Heart left ventricle (tissue), 16 donors: ENCODE data around the gene STON2. TPM values are rescaled to one million over a fixed set of nuclear protein-coding genes. Genes with fewer than 3 reads are reported as not detected.

Experiments
- ATAC-seq, 4 donors: fragments of 200-7000 bp; cut with Tn5 transposase; one replicate each; pipeline ENCODE4 v1.9.1; 2020 to 2022; ENCODE audit warnings: moderate library complexity in 4 of 4, mild to moderate bottlenecking in 3 of 4, moderate number of reproducible peaks in 1 of 4
- DNase-seq, 5 donors: peaks; one replicate each; pipeline ENCODE4 v3.0.0-alpha.2; 2020
- H3K27ac ChIP-seq, 12 donors: fragments of 200-600 bp; sonication (generic) in 4 of 12; one replicate each; pipeline versions ENCODE4 v1.5.0 to v1.8.0; 2016 to 2022; ENCODE audit warnings: mild to moderate bottlenecking in 2 of 12
- H3K27me3 ChIP-seq, 9 donors: fragments of 200-600 bp; sonication (generic) in 2 of 9; one replicate each; pipeline versions ENCODE4 v1.5.1 to v1.8.0; 2016 to 2022; ENCODE audit warnings: mild to moderate bottlenecking in 3 of 9
- H3K36me3 ChIP-seq, 9 donors: fragments of 200-600 bp; sonication (generic) in 2 of 9; one replicate each; pipeline versions ENCODE4 v1.5.0 to v1.8.0; 2018 to 2022; ENCODE audit warnings: mild to moderate bottlenecking in 2 of 9
- H3K4me1 ChIP-seq, 12 donors: fragments of 200-600 bp; sonication (generic) in 4 of 12; one replicate each; pipeline versions ENCODE4 v1.5.0 to v1.8.0; 2016 to 2022; ENCODE audit warnings: mild to moderate bottlenecking in 3 of 12
- H3K4me3 ChIP-seq, 12 donors: fragments of 200-600 bp; sonication (generic) in 4 of 12; one replicate each; pipeline versions ENCODE4 v1.5.0 to v1.8.0; 2017 to 2022; ENCODE audit warnings: mild to moderate bottlenecking in 9 of 12, moderate library complexity in 4 of 12
- H3K9me3 ChIP-seq, 12 donors: fragments of 200-600 bp; sonication (generic) in 4 of 12; one replicate each; pipeline versions ENCODE4 v1.5.0 to v1.8.0; 2016 to 2022; ENCODE audit warnings: mild to moderate bottlenecking in 1 of 12
- POLR2A ChIP-seq, 2 donors: fragments of 450-650 bp; IDR thresholded peaks; one replicate each; pipeline ENCODE4 v1.6.1; 2017; ENCODE audit warnings: antibody characterized with exemption in 2 of 2, mild to moderate bottlenecking in 2 of 2, moderate library complexity in 2 of 2
- WGBS, 4 donors: extraction: QIAGEN DNeasy Blood & Tissue Kit in 2 of 4; methylation state at CpG; one replicate each; pipeline versions ENCODE4 v1.1.5 to v1.1.7; 2013 to 2018; 5-methylcytosine and 5-hydroxymethylcytosine counted together
- intact Hi-C, 10 donors: fragments of 100-400 bp; cut with DNase I; formaldehyde crosslinking; loops; one replicate each; pipeline versions ENCODE4 v1.11.1 to v1.14.2; 2022
- polyA plus RNA-seq, 2 donors: library from polyadenylated mRNA; stranded (reverse); fragments of 200-250 nt; gene quantifications; one replicate each; pipeline ENCODE4 v1.2.3, GENCODE V29; 2013
- total RNA-seq, 9 donors: library from RNA; depleted of rRNA in 2 of 9; stranded (reverse); fragments of >200 nt in 2 of 9; fragmentation: NEBNext Ultra II Directional in 3 of 9; extraction: Animal tissue kit (Norgen Biotek cat#: 25700) in 3 of 9; gene quantifications; one replicate each; pipeline versions ENCODE4 v1.1.0 to v1.2.4, GENCODE V29; 2016 to 2023
- TF ChIP-seq, protein P1 (sequence below), 12 donors: fragments of 200-600 bp; sonication (generic) in 4 of 12; IDR thresholded peaks; one replicate each; pipeline versions ENCODE4 v1.5.0 to v1.8.0; 2018 to 2022; ENCODE audit warnings: antibody characterized with exemption in 12 of 12, mild to moderate bottlenecking in 5 of 12
- donor health status: ischemic (EF 13 %, LVEDD 7.1; RV severe dilation, severe dysfunction).
- donor health status: healthy with polysubstance abuse.
- donor health status: DM: no; HTN: yes; CAD: no.
- donor health status: DM: no; HTN: no; CAD: no.
- donor health status: ischemic (EF 25% LVEDD 6.9; RV normal size, moderate dysfunction).
- donor health status: ischemic (EF 25% LVEDD 5.7; RV mildly dilated, moderate dysfunction).
- donor health status: healthy.
- donor health status: DM: yes; HTN: yes; CAD: no.
- donor health status: ischemic (EF 35%, LVEDD 5.7; RV mildly dilated, moderate dysfunction).
- donor health status: nonischemic (EF 11% LVEDD 7.7; RV severe dilation, severe dysfunction).
- donor health status: DM: yes; HTN: yes; CAD: no.
- donor health status: PGD.
- donor health status: ischemic (EF 29% LVEDD 5.4; RV normal size, mild dysfunction).
- donor health status: nonischemic (EF 23%, LVEDD 6.1; RV moderate dilation, normal function).

The STON2 gene
- total and polyA plus RNA-seq, 11 donors: 0.28 to 27.5 (median 7.0) TPM

DNA sequence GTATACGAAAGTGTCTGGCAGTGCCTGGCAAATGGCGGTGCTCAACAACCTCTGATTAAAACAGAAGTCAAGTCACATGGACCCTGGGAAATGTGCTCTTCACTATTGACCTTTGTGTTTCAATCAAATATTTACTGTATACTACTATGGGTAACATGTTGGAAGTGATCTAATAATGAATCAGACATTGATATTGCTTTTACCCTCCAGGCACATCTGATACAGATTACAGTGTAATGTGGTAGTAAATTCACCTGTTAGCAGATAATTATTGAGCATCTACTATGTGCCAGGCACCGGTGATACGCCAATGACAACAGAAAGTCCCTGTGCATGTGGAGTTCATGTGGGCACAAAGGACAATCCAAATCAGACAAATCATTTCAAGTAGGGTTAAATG lies 63.1 kb downstream of the STON2 start:
- Histone ChIP-seq H3K4me1 (peaks cover 0 to 10% (median 2%) of the 10 kb centered on the region in 12 donors), H3K9me3 (no peaks in the 10 kb centered on the region), H3K36me3 (no peaks in the 10 kb centered on the region), H3K4me3 (no peak overlapping the region), H3K27ac (no peak overlapping the region), H3K27me3 (no peaks in the 10 kb centered on the region)
- intact Hi-C loops: loop anchor here in 1 of 10 donors (5.0 kb wide), 1 partner anchor 65 kb away; no protein-coding TSS in a partner anchor
- DNase-seq: no peak
- ATAC-seq: no peak
- WGBS, 4 donors: 85 to 94% (median 93%) methylated on average over 4 of the region's 4 CpGs
- TF ChIP-seq POLR2A (IDR thresholded peaks at IDR 0.05): no peak
- TF ChIP-seq, protein P1, sequence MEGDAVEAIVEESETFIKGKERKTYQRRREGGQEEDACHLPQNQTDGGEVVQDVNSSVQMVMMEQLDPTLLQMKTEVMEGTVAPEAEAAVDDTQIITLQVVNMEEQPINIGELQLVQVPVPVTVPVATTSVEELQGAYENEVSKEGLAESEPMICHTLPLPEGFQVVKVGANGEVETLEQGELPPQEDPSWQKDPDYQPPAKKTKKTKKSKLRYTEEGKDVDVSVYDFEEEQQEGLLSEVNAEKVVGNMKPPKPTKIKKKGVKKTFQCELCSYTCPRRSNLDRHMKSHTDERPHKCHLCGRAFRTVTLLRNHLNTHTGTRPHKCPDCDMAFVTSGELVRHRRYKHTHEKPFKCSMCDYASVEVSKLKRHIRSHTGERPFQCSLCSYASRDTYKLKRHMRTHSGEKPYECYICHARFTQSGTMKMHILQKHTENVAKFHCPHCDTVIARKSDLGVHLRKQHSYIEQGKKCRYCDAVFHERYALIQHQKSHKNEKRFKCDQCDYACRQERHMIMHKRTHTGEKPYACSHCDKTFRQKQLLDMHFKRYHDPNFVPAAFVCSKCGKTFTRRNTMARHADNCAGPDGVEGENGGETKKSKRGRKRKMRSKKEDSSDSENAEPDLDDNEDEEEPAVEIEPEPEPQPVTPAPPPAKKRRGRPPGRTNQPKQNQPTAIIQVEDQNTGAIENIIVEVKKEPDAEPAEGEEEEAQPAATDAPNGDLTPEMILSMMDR (IDR thresholded peaks at IDR 0.05): no peak

DNA sequence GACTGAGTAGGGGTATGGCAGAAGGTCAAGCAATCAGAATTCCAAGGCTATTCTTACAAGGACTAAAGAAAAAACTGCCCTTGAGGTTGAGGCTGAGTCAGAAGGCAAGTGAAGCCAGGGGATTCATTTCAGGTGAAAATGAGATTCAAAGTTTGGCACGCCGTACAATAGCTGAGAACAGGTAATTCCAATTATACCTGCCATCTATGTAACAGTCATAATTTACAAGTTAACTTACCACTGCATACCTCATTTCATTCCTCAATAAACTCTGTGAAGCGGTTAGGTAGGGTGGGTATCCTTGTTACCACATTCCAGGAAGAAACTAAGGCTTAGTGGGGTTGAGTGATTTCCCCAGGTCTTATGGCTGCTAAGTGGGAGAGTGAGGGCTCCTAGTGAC lies 64.1 kb downstream of the STON2 start:
- WGBS, 4 donors: 87 to 94% (median 92%) methylated on average over 3 of the region's 3 CpGs
- intact Hi-C loops: loop anchor here in 1 of 10 donors (5.0 kb wide), 1 partner anchor 64 kb away; no protein-coding TSS in a partner anchor

DNA sequence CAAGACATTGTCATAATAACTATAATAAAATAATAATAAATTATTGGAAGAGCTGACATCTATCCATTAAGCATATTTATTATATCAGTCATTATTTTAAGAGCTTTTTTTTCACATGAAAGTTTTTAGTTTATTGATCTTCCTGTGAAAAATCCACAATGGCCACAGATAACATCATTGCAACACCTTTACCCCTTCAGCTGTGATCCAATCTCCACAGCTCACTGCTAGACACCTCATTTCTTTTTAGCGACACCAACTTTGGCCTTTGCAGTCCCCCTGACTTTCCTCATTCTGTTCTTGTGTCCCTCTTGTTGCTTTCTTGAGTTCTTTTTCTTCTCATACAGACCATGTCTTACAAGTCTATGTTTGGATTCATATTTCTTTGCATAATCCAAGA lies 67.4 kb downstream of the STON2 start:
- H3K36me3 ChIP-seq: no peaks in the 10 kb centered on the region
- no peaks in the 10 kb centered on the region for H3K27me3 ChIP-seq
- H3K9me3 ChIP-seq: no peaks in the 10 kb centered on the region
- H3K27ac ChIP-seq: no peak overlapping the region
- no peak overlapping the region for H3K4me3 ChIP-seq
- WGBS, 4 donors: 90 to 96% (median 95%) methylated on average over 1 of the region's 1 CpG
- peaks cover 0 to 8% (median 0%) of the 10 kb centered on the region in 12 donors for H3K4me1 ChIP-seq
- no peak for DNase-seq
- intact Hi-C loops: no loop called here
- no peak for TF ChIP-seq POLR2A (IDR thresholded peaks at IDR 0.05)
- TF ChIP-seq, protein P1 (IDR thresholded peaks at IDR 0.05): no peak
- no peak for ATAC-seq

More for the DNA sequence above, 64.1 kb downstream of the STON2 start:
- H3K4me1 ChIP-seq: peaks cover 0 to 13% (median 0%) of the 10 kb centered on the region in 12 donors
- H3K9me3 ChIP-seq: no peaks in the 10 kb centered on the region
- no peak for TF ChIP-seq POLR2A (IDR thresholded peaks at IDR 0.05)
- TF ChIP-seq, protein P1 (IDR thresholded peaks at IDR 0.05): no peak
- no peaks in the 10 kb centered on the region for H3K36me3 ChIP-seq
- H3K27me3 ChIP-seq: no peaks in the 10 kb centered on the region
- H3K27ac ChIP-seq: no peak overlapping the region
- no peak overlapping the region for H3K4me3 ChIP-seq
- ATAC-seq: no peak
- DNase-seq: no peak

DNA sequence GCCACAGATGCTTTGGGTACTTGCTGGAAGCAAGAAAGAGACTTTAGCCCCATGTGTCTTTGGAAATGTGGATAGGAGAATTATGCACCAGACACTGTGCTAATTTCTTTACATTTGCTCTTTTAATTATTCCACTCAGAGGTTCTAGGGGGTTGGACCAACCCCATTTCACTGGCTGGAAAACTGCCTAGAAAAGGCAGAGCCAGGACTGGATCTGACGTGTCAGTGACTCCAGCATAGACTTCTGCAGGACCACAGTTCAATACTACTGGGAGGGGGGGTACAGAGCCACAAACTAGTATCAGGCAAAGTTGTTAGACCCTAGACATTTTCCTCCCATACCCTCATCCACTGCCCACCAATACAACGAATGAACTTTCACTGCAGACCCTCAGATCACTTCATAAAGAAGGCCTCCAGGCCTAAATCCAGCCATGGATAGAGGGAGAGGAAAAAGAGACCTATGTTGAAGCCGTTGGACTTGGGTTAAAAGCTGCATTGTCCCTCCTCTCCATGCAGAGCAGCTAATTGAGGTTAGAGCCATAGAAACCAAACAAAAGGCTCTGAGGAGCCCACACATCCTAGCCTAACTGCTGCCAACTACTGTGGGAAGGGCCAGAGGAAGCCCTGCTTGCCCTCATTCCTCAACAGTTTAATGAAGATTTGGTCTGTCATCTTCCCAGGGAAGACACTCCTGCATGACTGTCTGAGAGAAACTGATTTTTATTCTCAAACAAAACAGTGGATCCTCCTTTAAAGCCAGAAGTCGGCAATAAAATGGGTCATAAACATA lies 68.7 kb downstream of the STON2 start:
- 60 to 74% (median 66%) methylated on average over 4 of the region's 4 CpGs for WGBS, 4 donors
- Histone ChIP-seq H3K36me3 (no peaks in the 10 kb centered on the region), H3K27me3 (no peaks in the 10 kb centered on the region), H3K9me3 (no peaks in the 10 kb centered on the region), H3K4me1 (peaks cover 0 to 8% (median 0%) of the 10 kb centered on the region in 12 donors), H3K4me3 (no peak overlapping the region), H3K27ac (no peak overlapping the region)
- DNase-seq (no peak), ATAC-seq (no peak)
- TF ChIP-seq POLR2A (IDR thresholded peaks at IDR 0.05): no peak
- TF ChIP-seq, protein P1 (IDR thresholded peaks at IDR 0.05): no peak
- intact Hi-C loops: no loop called here
